ENCODE data around the gene LYPD6B.

LYPD6B gene

GRCh38 chr2:149132339-149132738 is 93.8 kb downstream of the LYPD6B start:
- no peak for DNase-seq

GRCh38 chr2:149132901-149133300 is 94.4 kb downstream of the LYPD6B start:
- no peak for DNase-seq

GRCh38 chr2:149134335-149134923 is 95.9 kb downstream of the LYPD6B start:
- DNase-seq: no peak

GRCh38 chr2:149136111-149136510 is 97.6 kb downstream of the LYPD6B start:
- no peak for DNase-seq

- DNase-seq: no peak
Observed at GRCh38 chr2:149141046-149141445, 102.5 kb downstream of the LYPD6B start.

- DNase-seq: no peak
Observed at GRCh38 chr2:149143734-149144133, 105.2 kb downstream of the LYPD6B start.

DNA sequence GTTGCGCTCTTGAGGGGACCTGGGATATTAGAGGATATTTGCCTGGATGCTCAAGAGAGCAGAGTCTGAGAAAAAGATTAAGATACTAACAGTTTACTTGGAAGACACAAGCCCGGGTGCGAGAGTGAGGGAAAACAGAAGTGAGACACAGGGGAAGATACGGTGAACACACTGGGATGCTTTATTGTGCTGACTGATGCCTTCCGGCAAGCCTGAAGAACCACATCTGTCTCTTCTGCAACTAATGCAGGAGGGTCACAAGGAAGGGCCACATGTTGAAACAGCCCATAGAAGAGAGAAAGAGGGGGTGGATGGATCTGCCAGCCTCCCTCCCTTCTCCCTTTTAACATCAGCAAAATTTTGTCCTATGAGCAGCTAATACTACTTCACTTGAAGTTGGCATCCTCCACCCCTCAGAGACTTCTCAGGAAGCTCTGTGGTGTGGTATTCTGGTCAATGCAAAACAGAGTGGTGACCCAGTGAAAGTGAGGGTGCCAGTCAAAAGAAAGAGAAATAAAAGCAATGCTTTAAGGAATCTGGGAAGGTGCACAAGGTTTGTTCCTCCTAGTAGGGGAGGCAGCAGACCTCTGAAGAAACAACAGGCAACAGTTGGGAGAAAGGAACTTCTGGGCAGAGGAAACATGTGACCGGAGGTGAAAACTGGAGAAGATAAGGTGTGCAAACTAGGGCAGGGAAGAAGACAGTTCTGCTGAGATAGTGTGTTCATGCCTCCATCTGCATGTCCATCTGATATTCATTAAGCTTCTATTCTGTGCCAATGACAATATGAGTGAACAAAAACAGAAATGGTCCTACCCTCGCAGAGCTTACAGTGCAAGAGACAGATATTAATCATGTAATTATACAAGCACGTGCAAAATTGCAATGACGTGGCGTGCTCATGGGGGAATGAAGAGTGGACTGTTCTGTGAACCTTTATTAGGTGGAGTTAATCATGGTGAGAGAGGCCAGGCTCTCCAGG is 107.1 kb downstream of the LYPD6B start:
- DNase-seq: no peak

- DNase-seq: no peak
Observed at GRCh38 chr2:149146876-149147275, 108.4 kb downstream of the LYPD6B start.

DNA sequence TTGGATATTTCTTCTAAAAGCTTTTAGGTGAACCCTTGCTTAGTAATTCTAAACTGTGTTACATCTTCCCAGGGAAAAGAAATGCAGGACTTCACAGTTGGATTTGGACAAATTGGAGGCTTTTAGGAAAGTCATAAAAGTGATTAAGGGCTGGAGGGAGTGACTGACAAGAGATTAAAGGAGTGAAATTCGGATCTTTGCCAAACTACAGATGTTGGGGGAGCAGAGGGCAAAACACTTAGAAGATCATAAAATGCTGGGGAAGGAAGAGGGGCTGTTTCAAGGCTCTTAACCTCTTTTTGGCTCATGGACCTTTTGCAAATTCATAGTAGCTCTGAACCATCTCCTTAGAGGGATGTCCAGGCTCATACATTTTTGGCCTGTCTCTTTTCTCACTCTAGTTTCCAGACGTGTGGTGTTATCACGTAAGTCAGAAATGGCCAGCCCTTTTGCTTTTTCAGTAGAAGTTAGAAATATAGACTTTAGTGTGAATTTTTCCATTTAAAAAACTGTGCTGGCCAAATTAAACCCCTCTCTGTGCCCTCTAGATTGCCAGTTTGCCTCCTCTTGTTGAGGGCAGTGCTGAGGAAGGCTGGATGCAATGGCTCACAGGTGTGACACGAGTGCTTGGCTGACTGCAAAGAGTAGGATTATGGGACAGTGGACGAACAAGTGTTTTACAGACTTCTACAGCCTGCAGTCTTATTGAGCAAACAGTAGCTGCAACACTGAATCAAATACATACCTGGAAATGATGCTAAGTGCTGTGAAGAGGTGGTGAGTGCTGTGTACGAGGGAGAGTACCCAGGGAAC is 109.9 kb downstream of the LYPD6B start:
- no peak for DNase-seq

DNA sequence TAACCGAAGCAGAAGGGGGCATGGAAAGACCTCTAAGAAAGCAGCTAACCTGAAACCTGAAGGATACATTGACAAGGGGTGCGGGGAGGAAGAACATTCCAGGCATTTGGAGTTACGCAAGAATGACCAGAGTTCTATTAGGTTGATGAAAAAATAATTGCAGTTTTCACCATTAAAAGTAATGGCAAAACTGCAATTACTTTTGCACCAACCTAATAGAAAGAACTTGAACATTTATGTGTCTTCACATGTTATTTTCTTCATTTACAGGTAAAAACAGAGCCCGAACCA is 110.5 kb downstream of the LYPD6B start:
- DNase-seq: no peak

DNA sequence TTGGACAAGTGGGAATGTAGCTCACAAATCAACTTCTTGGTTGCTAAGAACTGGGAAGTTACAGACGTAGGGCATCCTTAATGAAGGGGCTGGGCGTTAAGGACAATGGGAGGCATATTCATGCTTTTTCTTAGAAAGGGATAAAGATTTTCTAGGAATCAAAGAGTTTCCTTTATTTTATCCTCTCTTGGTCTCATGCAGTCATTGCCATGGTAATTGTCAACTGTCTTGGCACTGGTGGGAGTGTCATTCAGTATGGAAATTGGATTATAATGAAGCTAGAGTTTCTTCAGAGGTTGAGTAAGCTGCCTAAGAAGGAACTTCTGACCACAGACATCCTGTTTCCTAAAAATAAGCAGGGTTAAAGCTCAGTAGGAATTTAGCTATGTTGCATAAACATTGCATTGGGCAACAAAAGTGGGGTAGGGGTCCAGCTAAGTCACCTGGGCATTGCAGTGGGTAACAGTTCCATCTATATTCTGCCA is 114.0 kb downstream of the LYPD6B start:
- DNase-seq: no peak

DNA sequence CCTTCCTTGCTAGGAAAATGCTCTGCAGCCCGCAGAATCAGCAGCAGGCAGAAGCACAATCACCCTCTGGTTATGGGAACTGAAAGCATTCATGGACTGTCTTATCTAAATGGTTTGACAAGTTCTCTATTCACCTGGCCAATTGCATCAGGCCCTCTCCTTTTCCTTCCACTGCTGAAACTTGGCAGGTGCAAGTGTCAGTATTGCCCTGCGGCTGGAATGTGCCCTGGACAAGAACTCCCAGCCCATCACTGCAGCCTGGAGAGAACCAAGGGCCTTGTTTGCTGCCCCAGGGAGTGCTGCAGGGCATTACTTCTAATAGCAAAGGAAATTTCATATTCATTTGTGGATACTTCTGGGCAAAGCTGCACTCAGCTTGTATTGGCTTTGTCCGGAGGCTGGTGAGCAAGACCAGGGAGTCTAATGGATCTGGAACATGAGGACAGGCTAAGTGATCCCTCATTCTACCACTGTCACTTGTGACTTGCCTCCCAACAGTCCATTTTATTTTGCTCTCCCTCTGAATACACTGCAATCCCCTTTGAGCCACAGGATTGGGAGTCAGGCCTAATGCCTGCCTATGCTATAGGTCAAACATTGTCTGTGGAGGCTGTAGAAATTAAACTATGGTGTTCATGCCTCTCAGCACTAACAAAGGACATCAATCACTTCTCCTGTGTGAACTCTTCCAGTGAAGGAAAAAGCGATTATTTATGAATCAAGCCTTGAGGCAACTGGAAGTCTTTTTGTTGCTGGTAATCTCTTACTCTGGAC is 116.9 kb downstream of the LYPD6B start:
- no peak for DNase-seq

DNA sequence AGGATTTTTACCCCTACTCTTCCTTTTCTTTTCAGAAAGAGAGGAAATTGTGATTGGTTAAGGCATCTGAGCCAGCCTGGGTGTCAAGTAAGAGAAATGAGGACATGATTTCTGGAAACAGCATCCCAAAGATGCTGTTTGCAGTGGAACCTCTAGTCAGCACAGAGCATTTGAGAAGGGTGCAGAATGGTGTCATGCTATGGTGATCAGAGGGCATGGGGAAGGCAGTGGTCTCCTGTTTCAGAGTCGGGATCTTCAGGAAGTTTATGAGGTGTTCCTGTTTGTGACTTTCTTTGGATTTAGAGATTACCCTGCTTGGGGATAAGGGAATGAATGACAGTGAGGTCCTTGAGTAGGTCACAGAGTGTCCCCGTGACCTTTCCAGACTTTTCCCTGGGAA is 117.5 kb downstream of the LYPD6B start:
- no peak for DNase-seq

DNA sequence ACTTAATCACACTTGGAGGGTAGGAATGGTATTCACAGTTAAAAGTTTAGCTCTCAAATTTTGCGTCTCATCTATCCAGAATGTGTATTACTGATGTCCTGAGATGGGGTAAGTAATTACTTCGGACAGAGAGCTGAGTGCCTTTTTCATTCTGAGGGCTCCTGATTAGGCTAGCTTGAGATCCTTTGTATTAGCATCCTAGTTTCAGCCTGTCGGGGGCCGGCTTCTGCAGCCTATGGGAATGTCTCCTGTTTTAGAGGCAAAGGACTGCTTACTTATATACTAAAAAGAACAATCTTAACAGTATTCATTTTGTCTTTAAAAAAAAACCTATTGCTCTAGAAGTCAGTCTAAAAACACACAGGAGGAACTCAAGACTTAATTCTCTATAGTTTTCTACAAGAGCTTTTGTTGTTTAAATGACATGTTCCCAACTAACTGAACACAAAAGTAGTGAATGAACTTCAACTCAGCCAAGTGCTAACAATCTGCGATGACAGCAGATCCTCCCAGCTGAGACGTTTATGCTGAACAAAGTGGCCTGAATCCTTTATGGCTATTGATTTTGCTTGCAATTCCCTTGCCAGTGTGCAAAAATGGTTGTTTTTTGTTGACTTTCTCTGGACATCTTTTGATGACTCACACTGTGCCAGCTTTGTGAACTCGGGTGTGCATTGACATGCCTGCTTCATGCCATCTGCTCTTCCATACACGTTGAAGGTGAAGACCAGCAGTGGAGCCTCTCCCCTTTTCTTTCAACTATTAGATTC is 118.7 kb downstream of the LYPD6B start:
- DNase-seq: no peak

DNA sequence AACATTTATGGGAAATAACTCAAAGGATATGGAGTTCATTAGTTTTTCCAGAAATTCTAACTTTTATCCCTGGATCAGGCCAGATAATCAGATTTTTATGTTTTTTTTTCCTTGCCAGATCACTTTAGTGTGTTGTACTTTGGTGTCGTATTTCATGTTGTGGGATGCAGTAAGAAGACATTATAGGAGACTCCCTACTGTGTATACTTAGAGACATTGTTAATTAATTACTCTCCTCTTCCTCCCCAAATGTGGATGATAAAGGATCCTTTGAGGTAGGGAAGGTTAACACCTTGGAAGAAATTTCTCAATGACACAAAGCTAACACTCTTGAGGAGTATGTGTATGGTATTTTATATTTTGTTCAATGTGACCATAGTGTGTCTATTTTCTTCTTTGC is 120.5 kb downstream of the LYPD6B start:
- DNase-seq: no peak

- DNase-seq: no peak
Observed at GRCh38 chr2:149160195-149160594, 121.7 kb downstream of the LYPD6B start.

DNA sequence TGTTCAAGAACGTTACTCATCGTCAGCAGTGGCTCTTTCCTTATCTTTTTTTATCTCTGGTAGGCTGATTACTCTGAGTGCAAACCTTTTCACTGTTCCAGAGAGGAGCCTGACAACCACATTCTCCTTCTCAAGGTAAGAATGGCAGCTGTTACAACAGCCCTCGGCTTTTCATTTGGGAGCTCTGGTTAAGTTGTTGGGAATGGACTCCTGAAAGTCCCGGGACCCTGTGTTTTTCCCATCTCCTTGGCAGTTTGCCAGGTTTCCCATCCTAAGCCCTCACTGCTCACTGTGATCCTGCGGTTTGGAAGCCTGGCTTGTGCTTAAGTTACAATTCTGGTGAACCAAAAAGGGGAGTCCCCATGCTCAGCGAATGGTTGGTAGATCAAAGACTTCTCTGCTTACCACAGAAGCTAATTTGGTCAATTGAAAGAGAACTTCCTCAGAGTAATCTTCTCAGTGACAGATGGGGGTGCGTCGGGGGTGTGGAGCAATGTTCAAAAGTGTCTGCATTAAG is 122.3 kb downstream of the LYPD6B start:
- no peak for DNase-seq

GRCh38 chr2:149161481-149162225 is 123.2 kb downstream of the LYPD6B start:
- no peak for DNase-seq

DNA sequence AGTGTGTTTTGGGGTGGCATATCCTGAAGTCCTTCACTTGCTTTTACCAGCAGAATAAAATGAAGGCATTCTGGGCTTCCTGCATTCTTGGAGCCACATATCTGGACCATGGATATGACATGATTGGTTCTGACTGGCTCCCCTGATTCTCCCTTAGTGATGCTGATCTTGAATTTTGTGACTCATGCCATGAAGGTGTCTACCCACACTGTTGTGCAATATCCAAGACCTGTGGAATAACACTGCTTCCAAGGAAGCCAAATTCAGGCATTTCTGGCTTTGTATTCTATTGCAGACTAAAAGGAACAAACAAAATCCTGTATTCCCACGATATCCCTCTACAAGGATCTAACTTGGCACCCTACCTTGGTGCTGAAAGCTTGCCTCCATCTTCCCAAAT is 125.8 kb downstream of the LYPD6B start:
- DNase-seq: no peak

DNA sequence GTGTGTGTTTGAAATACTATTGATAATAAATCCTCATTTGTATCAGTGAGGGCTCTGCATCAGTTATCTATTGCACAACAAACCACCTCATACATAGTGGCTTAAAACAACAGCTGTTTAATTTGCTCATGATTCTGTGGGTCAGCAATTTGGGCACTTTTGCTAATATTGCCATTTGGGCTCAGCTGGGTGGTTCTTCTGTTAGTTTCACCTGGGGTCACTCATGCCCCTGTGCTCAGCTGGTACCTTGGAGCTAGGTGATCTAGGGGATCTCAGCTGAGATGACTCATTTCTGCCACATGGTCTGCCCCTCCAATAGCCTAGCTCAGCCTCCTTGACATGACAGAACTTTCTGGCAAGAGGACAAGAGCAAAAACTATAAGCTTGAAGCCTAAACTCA is 126.3 kb downstream of the LYPD6B start:
- no peak for DNase-seq
